ENCODE measurements around the gene CYREN.
A peak's percentile ranks its signal among the peaks of the same experiment; 100 is the strongest.

The CYREN gene

GRCh38 chr7:135205850-135206249 is 35.3 kb upstream of the CYREN start:
- Histone ChIP-seq H2AFZ (ENCODE audit: low read depth, low read length) (no peak overlapping the region), H3K36me3 (replicated peaks; ENCODE audit: low read depth, low read length) (peaks cover 40% of the 10 kb centered on the region)

GRCh38 chr7:135204876-135205275 is 34.4 kb upstream of the CYREN start:
- no peaks in the 10 kb centered on the region for H3K79me2 ChIP-seq (ENCODE audit: low read length)
- H3K9me3 ChIP-seq (ENCODE audit: insufficient read depth, low read length): no peaks in the 10 kb centered on the region
- no peaks in the 10 kb centered on the region; the same call in 1 of the 2 replicates for H4K20me1 ChIP-seq (ENCODE audit: insufficient read depth, low read length)
- H3K36me3 ChIP-seq (replicated peaks; ENCODE audit: low read depth, low read length): peaks cover 48% of the 10 kb centered on the region
- no peak overlapping the region for H2AFZ ChIP-seq (ENCODE audit: low read depth, low read length)
- peaks cover 20% of the 10 kb centered on the region for H3K27me3 ChIP-seq (ENCODE audit: low read depth, low read length)
- TF ChIP-seq CTCF (IDR thresholded peaks at IDR 0.05; ENCODE audit: low read depth, low read length): no peak
- no peak for TF ChIP-seq EZH2phosphoT487 (IDR thresholded peaks at IDR 0.05; ENCODE audit: low read depth)
- H3K9ac ChIP-seq (ENCODE audit: low read length): no peak overlapping the region
- H3K4me2 ChIP-seq (ENCODE audit: low read length): no peak overlapping the region
- no peak overlapping the region for H3K4me3 ChIP-seq (ENCODE audit: low read length)
- no peak overlapping the region for H3K27ac ChIP-seq (ENCODE audit: low read length)
- peaks cover 41% of the 10 kb centered on the region for H3K4me1 ChIP-seq (ENCODE audit: low read length)

More at GRCh38 chr7:135205850-135206249, 35.3 kb upstream of the CYREN start:
- Histone ChIP-seq H3K4me2 (ENCODE audit: low read length) (peak overlapping the region; percentile 71; the same call in 1 of the 2 replicates), H3K79me2 (ENCODE audit: low read length) (no peaks in the 10 kb centered on the region), H3K9me3 (ENCODE audit: insufficient read depth, low read length) (no peaks in the 10 kb centered on the region), H3K4me1 (ENCODE audit: low read length) (peaks cover 46% of the 10 kb centered on the region), H3K27ac (ENCODE audit: low read length) (no peak overlapping the region), H3K4me3 (ENCODE audit: low read length) (no peak overlapping the region), H3K9ac (ENCODE audit: low read length) (no peak overlapping the region), H3K27me3 (ENCODE audit: low read depth, low read length) (peaks cover 25% of the 10 kb centered on the region), H4K20me1 (ENCODE audit: insufficient read depth, low read length) (no peaks in the 10 kb centered on the region; the same call in 1 of the 2 replicates)
- TF ChIP-seq CTCF (IDR thresholded peaks at IDR 0.05; ENCODE audit: low read depth, low read length) (no peak), EZH2phosphoT487 (IDR thresholded peaks at IDR 0.05; ENCODE audit: low read depth) (no peak)

- H3K79me2 ChIP-seq (ENCODE audit: low read length): no peaks in the 10 kb centered on the region
- TF ChIP-seq EZH2phosphoT487 (IDR thresholded peaks at IDR 0.05; ENCODE audit: low read depth): no peak
- H3K9ac ChIP-seq (ENCODE audit: low read length): no peak overlapping the region
- H3K4me1 ChIP-seq (ENCODE audit: low read length): peaks cover 42% of the 10 kb centered on the region
- peaks cover 15% of the 10 kb centered on the region for H3K27me3 ChIP-seq (ENCODE audit: low read depth, low read length)
- no peak overlapping the region for H3K27ac ChIP-seq (ENCODE audit: low read length)
- H3K36me3 ChIP-seq (replicated peaks; ENCODE audit: low read depth, low read length): peaks cover 48% of the 10 kb centered on the region
- no peaks in the 10 kb centered on the region for H3K9me3 ChIP-seq (ENCODE audit: insufficient read depth, low read length)
- no peaks in the 10 kb centered on the region; the same call in 1 of the 2 replicates for H4K20me1 ChIP-seq (ENCODE audit: insufficient read depth, low read length)
- no peak overlapping the region for H2AFZ ChIP-seq (ENCODE audit: low read depth, low read length)
- H3K4me3 ChIP-seq (ENCODE audit: low read length): no peak overlapping the region
- no peak overlapping the region for H3K4me2 ChIP-seq (ENCODE audit: low read length)
Observed at GRCh38 chr7:135204341-135204749, 33.8 kb upstream of the CYREN start.

GRCh38 chr7:135201350-135201749 is 30.8 kb upstream of the CYREN start:
- Histone ChIP-seq H3K9me3 (ENCODE audit: insufficient read depth, low read length) (no peaks in the 10 kb centered on the region), H3K27ac (ENCODE audit: low read length) (no peak overlapping the region), H3K36me3 (replicated peaks; ENCODE audit: low read depth, low read length) (peaks cover 62% of the 10 kb centered on the region), H3K27me3 (ENCODE audit: low read depth, low read length) (peaks cover 11% of the 10 kb centered on the region), H3K9ac (ENCODE audit: low read length) (no peak overlapping the region), H3K79me2 (ENCODE audit: low read length) (no peaks in the 10 kb centered on the region), H4K20me1 (ENCODE audit: insufficient read depth, low read length) (no peaks in the 10 kb centered on the region; the same call in 1 of the 2 replicates), H3K4me3 (ENCODE audit: low read length) (no peak overlapping the region), H3K4me1 (ENCODE audit: low read length) (peaks cover 17% of the 10 kb centered on the region), H2AFZ (ENCODE audit: low read depth, low read length) (no peak overlapping the region), H3K4me2 (ENCODE audit: low read length) (no peak overlapping the region)
- TF ChIP-seq CTCF (IDR thresholded peaks at IDR 0.05; ENCODE audit: low read depth, low read length) (no peak), EZH2phosphoT487 (IDR thresholded peaks at IDR 0.05; ENCODE audit: low read depth) (no peak)
